GM21528 (cell line): ENCODE results near the gene C6orf132.
"Not testable (repeated sequence)": the region's sequence is repeated elsewhere in the genome, so short reads cannot be mapped to it uniquely, and the experiment has no call there.

ENCODE experiments used
- ATAC-seq: cut with Tn5 transposase; IDR thresholded peaks from one replicate; pipeline ENCODE4 v1.9.1; 2021; ENCODE audit warnings: mild to moderate bottlenecking, moderate library complexity; ENCODE audit not compliant: unreplicated experiment, low FRiP score

C6orf132 gene

DNA sequence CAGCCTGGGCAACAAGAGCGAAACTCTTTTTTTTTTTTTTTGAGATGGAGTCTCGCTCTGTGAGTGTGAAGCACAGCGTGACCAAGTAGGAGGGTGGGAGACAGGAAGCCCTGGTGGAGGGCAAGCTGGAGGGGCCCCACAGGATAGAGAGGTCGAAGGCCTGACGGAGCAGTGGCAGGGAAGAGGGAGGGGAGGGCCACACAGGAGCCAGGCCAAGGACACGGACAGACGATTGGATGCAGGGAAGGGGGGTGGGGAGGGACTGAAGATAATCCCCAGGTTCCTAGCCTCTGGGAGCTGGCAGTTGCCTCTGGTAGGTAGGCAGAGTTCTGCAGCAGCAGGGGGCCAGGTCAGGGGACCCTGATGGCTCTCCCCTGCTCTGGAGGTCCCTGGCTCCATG lies 20.0 kb upstream of the C6orf132 start:
- no peak for ATAC-seq

DNA sequence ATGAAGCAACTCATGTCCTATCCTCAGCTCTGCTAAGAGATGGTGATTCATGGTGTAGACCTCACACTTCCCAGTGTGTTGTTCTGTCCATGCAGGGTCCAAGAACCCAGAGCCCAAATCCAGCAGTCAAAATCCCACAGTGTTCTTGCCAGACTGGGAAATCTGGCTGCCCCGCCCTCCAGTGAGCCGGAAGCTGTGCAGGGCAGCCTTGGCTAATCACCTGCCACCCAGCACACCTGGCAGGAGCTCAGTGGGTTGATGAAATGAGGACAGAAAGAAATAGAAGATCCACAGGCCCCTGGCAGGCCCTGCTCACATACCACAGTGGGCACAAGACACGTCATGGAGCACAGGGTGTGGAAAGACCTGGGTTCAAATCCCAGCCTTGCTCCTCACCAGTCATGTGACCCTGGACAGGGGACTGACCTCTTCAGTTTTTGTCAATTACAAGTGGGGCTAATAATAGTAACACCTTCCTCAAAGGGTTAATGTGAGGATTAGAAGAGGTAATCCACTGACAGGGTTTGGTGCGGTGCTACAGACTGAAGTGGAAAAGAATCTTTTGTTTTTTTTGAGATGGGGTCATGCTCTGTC lies 17.1 kb upstream of the C6orf132 start:
- ATAC-seq, result no peak

GRCh38 chr6:42158631-42159030 lies 16.2 kb upstream of the C6orf132 start:
- ATAC-seq, result no peak

DNA sequence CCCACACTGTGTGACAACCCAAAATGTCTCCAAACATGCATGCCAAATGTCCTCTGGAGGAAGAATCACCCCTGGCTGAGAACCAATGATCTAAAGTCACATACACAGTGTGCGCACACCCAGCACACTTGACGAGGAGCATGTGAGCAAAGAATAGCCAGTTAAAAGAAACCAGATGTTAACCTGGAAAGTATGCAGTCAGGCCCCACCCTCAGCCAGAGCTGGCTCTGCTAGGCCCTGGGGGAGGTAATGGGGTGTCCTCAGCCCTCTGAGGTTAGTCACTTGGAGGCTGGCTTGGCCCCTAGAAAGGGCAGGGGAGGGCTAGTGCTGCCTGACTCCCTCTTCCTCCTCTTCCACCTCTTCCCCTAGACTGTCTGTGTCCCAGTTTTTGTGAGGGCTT lies 15.6 kb upstream of the C6orf132 start:
- ATAC-seq, result no peak

DNA sequence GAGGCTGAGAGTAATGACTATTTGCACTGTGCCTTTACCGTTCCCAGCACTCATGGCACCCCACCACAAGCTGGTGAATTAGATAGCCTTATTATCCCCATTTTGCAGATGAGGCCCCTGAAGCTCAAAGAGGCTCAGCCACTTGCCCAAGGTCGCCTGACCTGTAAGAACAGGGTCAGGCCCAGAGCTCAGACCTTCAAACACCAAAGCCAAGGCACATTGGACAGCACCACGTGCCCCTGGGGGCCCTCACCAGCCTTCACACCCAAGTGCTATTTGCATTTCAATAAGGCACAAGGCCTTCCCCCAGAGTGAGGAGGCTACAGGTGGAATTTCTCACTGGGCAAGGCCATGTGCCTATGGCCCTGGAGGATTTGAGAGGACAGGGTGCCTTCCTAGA lies 14.2 kb upstream of the C6orf132 start:
- ATAC-seq, result no peak

DNA sequence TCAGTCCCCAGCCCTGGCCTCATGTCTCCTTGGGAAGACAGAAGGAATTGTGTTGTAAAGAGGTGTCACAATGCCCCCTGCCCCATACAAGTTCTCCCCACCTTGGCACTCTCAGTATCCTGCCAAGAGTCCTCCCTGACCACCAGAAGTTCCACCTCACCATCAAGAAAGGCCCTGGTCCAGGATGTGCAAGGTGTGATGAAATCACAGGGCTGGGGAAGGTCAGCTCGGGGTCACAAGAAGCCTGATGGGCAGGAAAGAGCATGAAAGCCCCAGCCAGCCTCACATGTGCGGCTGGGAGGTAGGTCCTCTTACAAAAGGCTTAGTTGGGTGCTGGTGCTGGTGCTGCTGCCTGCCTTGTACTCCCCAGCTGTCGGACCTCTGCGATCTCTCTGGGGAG lies 12.9 kb upstream of the C6orf132 start:
- ATAC-seq, result no peak

DNA sequence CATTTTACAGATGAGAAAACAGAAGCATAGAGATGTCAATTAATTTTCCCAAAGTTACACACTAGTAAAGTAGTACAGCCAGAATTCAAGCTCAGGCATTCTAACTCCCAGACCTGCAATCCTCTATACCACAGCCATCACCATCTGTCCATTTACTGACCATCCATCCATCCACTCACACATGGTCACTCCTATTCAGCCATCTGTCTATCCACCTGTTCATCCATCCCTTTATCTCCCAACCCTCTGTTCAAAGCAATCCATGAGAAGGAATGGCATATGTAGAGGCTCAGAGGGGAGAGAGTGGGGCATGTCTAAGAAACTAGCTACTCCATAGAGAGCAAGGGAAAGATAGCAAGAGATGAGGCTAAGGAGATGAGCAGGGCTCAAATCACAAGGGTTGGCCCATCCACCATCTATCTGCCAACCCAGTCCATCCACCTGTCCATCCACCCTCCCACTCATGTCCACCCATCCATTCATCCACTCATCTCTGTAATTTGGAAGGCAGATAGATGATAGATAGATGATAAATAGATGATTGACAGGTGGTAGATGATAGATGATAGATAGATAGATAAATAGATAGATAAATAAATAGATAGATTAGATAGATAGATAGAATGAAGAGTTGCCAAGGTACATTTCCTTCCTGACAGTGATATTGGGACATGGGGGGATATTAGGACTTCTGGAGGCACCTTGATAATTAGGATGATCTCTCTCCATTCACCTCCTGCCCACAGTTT lies 12.2 kb upstream of the C6orf132 start:
- ATAC-seq, result no peak

- no peak for ATAC-seq
Measured at GRCh38 chr6:42153921-42154320, 11.5 kb upstream of the C6orf132 start.

- ATAC-seq, result not testable (repeated sequence)
Measured at GRCh38 chr6:42152528-42153213, 10.3 kb upstream of the C6orf132 start.

GRCh38 chr6:42152024-42152423 lies 9.6 kb upstream of the C6orf132 start:
- ATAC-seq, result no peak

- ATAC-seq, result no peak
Measured at GRCh38 chr6:42150254-42150653, 7.8 kb upstream of the C6orf132 start.

DNA sequence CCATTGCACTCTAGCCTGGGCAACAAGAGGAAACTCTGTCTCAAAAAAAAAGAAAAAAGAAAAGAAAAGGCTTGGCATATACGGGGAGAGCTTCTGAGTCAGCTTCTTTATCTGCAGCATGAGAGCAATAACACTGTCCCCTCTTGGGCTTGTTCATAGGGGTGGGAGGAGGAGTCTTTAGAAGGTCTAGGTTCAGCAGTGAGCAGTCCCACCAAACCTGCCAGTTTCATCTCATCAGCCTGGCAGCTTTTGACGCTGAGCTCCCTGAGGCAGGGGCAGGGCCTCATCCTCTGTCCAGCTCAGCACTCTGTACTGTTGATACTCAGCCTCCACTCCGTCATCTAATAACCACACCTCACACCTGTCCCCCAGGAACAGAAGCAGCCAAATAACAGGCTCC lies 5.6 kb upstream of the C6orf132 start:
- ATAC-seq, result no peak

DNA sequence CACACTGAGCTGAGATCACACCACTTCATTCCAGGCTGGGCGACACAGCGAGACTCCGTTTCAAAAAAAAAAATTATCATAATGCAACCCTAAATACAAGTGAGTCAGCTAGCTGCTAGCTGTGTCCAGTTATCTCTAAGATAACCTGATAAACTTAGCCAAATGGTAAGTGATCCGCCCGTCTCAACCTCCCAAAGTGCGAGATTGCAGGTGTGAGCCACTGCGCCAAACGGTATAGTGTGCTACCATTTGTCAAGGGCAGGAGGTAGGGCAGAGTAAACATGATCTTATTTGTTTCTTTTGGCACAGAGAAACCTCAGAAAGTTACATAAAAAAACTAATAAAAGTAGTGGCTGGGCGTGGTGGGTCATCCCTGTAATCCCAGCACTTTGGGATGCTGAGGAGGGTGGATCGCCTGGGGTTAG lies 4.7 kb upstream of the C6orf132 start:
- no peak for ATAC-seq

GRCh38 chr6:42141603-42142117 lies 760 bp downstream of the C6orf132 start:
- ATAC-seq, result no peak

- ATAC-seq, result no peak
Measured at GRCh38 chr6:42140756-42141602, 1.4 kb downstream of the C6orf132 start.

- ATAC-seq, result no peak
Measured at GRCh38 chr6:42140032-42140431, 2.4 kb downstream of the C6orf132 start.

DNA sequence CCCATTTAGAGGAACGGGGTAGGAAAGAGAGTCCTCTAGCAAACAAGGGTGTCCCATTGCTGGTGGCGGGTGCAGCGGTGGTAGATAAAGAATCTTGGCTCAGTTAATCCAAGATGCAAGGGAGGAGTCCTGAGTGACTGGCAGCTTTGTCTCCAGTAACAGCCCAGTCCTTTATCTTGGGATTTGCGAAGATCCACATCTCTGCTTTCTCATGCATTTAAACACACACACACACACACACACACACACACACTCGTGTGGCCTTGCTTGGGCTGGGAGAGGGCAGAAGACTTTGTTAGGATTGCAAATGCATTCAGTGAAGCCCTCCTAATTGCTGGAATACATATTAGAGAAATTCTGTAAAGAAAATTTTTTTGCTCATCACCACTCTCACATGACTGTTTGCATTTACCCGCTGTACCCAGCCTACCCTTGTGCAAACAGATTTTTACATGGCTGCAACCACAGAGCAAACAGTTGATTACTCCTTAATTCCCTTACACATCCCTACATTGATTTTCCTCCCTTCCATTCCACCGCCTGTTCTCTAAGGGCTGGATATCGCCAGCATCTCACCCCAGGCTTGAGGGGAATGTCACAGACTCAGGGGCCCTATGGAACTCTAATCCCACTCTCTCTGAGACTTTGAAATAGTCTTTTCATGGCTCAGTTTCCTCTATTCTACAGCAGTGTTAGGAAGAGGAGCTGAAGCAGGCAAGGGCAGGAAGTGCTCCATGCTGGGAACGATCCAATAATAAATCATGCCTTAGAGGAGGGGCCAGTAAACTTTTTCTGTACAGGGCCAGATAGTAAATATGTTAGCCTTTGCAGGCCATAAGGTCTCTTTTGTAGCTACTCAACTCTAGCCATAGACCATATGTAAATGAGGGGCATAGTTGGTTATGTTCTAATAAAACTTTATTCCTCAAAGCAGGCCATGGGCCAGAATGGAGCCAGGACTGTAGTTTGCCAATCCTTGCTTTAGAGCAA lies 3.5 kb downstream of the C6orf132 start:
- ATAC-seq, result no peak

GRCh38 chr6:42138190-42138589 lies 4.2 kb downstream of the C6orf132 start:
- no peak for ATAC-seq

GRCh38 chr6:42137194-42137753 lies 5.1 kb downstream of the C6orf132 start:
- ATAC-seq, result no peak
